ENCODE results near the gene CATSPERZ. TPM values are rescaled to one million over a fixed set of nuclear protein-coding genes. Genes with fewer than 3 reads are reported as not detected.

Gene CATSPERZ
- total and polyA plus RNA-seq, 2 donors (not counting 3 experiments of a cell fraction or from before 2014, with no cell fraction given) = 0.11 TPM; not detected in 1

DNA sequence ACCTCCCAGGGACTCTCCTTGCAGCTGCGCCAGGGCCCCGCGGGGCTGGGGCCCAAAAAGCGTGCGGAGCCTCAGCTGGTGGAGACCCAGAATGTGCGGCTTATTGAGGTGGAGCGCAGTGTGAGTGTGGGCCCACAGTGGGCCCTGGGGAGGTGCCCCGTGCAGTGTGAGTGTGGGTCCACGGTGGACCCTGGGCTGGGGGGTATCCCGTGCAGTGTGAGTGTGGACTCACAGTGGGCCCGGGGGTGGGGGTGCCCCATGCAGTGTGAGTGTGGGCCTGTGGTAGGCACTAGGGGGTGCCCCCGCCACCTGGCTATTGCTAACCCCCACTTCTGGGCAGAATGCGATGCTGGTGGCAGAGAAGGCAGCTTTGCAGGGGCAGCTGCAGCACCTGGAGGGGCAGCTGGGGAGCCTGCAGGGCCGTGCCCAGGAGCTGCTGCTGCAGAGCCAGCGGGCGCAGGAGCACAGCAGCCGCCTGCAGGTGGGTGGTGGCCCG, 51.0 kb downstream of the CATSPERZ start:
- DNase-seq (ENCODE audit: low read depth, low spot score) = no peak
- H3K9me1 ChIP-seq (replicated peaks; ENCODE audit: control insufficient read depth, extremely low read depth, insufficient read depth, low read length) = no peaks in the 10 kb centered on the region
- H3K27ac ChIP-seq (ENCODE audit: insufficient read depth, low read depth, low read length) = no peak overlapping the region
- H3K79me2 ChIP-seq (ENCODE audit: control insufficient read depth, insufficient read depth, low read length) = no peaks in the 10 kb centered on the region
- no peaks in the 10 kb centered on the region for H3K36me3 ChIP-seq (ENCODE audit: control insufficient read depth in 2 of 2, extremely low read depth in 1 of 2, insufficient read depth in 2 of 2, low read length in 2 of 2)
- dilution Hi-C loops (cut with MboI; ENCODE audit: extremely low pct_ligation_motif_present, low sequenced_read_pairs) (no loop called here), intact Hi-C loops (cut with micrococcal nuclease) (no loop called here)
- no peak overlapping the region for H3K9ac ChIP-seq (replicated peaks; ENCODE audit: extremely low read depth, insufficient read depth, low read length)
- H3K4me1 ChIP-seq (ENCODE audit: control insufficient read depth, extremely low read depth, insufficient read depth, low read length) = peaks cover 6% of the 10 kb centered on the region
- H3K9me3 ChIP-seq (replicated peaks; ENCODE audit: control insufficient read depth, insufficient read depth, low read length) = no peaks in the 10 kb centered on the region
- no peak overlapping the region for H2AFZ ChIP-seq (ENCODE audit: low read depth, low read length)
- H4K20me1 ChIP-seq (replicated peaks; ENCODE audit: control insufficient read depth, extremely low read depth, insufficient read depth, low read length) = no peaks in the 10 kb centered on the region
- no peak for FAIRE-seq
- H3K4me3 ChIP-seq (replicated peaks in 1 of 3; ENCODE audit: insufficient read depth in 1 of 3, low read depth in 1 of 3, low read length in 3 of 3) = no peak overlapping the region
- no peaks in the 10 kb centered on the region for H3K27me3 ChIP-seq (ENCODE audit: control insufficient read depth in 2 of 2, insufficient read depth in 2 of 2, low read length in 2 of 2)
- CTCF ChIA-PET = interaction anchor here (0.6 to 5.5 kb wide), 4 partner anchors 9 to 51 kb away, joined by 3 to 72 read pairs (median 7); partner anchors contain the start of genes PRDX5 and TRMT112
- POLR2A ChIA-PET = no interaction called here
- H3K4me2 ChIP-seq (ENCODE audit: insufficient read depth, low read length) = no peak overlapping the region
- BruUV-seq (replicated peaks) = no TSS peak
- TF ChIP-seq GATA2 (IDR thresholded peaks at IDR 0.05; ENCODE audit: insufficient read depth, insufficient read length, low read depth, low read length) = no peak
- TF ChIP-seq, protein P1, sequence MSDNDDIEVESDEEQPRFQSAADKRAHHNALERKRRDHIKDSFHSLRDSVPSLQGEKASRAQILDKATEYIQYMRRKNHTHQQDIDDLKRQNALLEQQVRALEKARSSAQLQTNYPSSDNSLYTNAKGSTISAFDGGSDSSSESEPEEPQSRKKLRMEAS (IDR thresholded peaks at IDR 0.05; ENCODE audit: insufficient read depth, insufficient read length) = no peak
- no peak for TF ChIP-seq JUN (IDR thresholded peaks at IDR 0.05; ENCODE audit: borderline replicate concordance, insufficient read depth, insufficient read length, low read depth)
- no peak for TF ChIP-seq MYC (IDR thresholded peaks at IDR 0.05; ENCODE audit: low read depth, low read length)
- no peak for TF ChIP-seq POLR2A (IDR thresholded peaks at IDR 0.05; ENCODE audit: low read depth, low read length)
- no peak for TF ChIP-seq FOS (IDR thresholded peaks at IDR 0.05; ENCODE audit: borderline replicate concordance, insufficient read depth, low read length)
- TF ChIP-seq POLR2AphosphoS5 (IDR thresholded peaks at IDR 0.05; ENCODE audit: insufficient read depth, low read depth, low read length) = no peak
- no peak for TF ChIP-seq EZH2 (IDR thresholded peaks at IDR 0.05; ENCODE audit: borderline replicate concordance, low read depth, low read length, severe bottlenecking)
- TF ChIP-seq, protein P2, sequence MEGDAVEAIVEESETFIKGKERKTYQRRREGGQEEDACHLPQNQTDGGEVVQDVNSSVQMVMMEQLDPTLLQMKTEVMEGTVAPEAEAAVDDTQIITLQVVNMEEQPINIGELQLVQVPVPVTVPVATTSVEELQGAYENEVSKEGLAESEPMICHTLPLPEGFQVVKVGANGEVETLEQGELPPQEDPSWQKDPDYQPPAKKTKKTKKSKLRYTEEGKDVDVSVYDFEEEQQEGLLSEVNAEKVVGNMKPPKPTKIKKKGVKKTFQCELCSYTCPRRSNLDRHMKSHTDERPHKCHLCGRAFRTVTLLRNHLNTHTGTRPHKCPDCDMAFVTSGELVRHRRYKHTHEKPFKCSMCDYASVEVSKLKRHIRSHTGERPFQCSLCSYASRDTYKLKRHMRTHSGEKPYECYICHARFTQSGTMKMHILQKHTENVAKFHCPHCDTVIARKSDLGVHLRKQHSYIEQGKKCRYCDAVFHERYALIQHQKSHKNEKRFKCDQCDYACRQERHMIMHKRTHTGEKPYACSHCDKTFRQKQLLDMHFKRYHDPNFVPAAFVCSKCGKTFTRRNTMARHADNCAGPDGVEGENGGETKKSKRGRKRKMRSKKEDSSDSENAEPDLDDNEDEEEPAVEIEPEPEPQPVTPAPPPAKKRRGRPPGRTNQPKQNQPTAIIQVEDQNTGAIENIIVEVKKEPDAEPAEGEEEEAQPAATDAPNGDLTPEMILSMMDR (IDR thresholded peaks at IDR 0.05; ENCODE audit: extremely low read depth in 1 of 2, insufficient read depth in 1 of 2, low read depth in 1 of 2, low read length in 2 of 2) = no peak

Measured in endothelial cell of umbilical vein (primary cell).